Adipose tissue (tissue), 3 donors: ENCODE data around the gene FRAS1. TPM values are rescaled to one million over a fixed set of nuclear protein-coding genes. Genes with fewer than 3 reads are reported as not detected.

Experiments
- H3K27ac ChIP-seq: one replicate; pipeline ENCODE4 v1.5.1; 2013; ENCODE audit warnings: low read depth, low read length
- WGBS, 3 donors: extraction: QIAGEN DNeasy Blood & Tissue Kit; methylation state at CpG; one replicate each; pipeline ENCODE4 v1.1.7; 2013; 5-methylcytosine and 5-hydroxymethylcytosine counted together
- polyA plus RNA-seq, 3 donors: library from polyadenylated mRNA; stranded (reverse); fragments of 200-250 nt; gene quantifications; one replicate each; pipeline ENCODE4 v1.2.3, GENCODE V29; 2013
- donor health status: healthy with polysubstance abuse.
- donor health status: Bipolar disorder and iron deficiency.
- donor health status: healthy.

The FRAS1 gene
- polyA plus RNA-seq, 3 donors = 0.34 to 2.3 (median 0.48) TPM

DNA sequence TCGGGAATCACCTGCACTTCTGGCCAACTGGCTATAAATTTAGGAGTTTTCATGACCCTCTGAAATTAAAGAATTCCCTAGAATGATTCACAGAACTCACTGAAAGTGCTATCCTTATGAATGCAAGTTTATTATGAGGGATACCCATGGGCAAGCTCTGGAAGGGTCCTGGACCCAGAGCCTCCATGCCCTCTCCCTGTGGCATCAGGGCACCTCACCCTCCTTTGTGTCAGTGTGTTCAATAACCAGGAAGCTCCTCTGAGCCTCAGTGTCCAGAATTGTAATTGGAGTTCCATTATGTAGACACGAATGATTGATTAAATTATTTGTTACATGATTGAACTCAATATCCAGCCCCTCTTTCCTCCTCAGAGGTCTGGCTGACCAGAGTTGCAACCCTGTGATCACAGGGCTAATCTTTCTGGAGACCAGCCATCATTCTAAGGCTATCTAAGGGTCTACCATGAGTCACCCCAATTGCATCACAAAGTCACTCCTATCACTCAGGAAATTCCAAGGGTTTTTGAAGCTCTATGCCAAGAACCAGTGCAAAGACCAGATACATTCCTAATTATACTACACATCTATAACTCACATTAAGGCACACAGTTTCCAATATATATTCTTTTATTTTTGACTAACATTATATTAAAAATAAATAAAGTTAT is 503.3 kb downstream of the FRAS1 start:
- no peak overlapping the region for H3K27ac ChIP-seq
- WGBS, 3 donors = 67 to 94% (median 77%) methylated on average over 2 of the region's 2 CpGs

DNA sequence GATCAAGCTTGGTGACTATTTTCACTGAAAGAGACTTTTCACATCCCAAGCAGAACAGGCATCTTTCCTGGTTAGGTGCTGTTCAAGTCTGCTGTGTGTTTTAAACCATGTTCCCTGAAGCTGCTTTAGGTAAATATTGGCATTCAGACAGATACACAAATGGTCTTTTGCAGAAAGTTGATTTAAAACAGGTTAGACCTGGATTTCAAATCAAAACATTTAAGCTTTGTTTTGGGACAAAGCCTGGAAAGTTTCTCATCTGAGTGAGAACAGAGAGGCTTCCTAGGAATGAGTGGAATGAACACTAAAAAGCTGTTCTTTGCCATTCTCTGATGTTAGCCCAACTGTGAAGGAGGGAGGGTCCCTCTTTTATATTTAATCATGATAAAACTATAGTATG is 504.6 kb downstream of the FRAS1 start:
- no peak overlapping the region for H3K27ac ChIP-seq

DNA sequence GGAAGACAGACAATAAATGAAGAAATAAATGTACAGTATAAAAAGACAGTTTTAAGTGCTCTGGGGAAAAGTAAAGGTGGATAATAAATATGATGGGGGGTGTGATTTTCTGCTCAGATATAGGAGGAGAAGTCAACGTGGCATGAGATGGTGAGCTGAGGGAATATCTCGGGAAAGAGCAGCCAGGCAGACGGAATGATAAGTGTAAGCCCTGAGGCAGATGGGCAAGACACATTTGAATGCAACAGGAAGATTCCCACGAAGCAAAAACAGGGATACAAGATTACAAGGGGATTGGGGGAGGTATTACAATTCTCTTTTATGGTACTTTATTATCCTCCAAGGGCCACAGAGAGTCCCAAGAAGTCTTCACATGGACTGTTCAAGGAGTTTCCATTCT is 505.6 kb downstream of the FRAS1 start:
- no peak overlapping the region for H3K27ac ChIP-seq
- 67 to 80% (median 74%) methylated on average over 4 of the region's 4 CpGs for WGBS, 3 donors

DNA sequence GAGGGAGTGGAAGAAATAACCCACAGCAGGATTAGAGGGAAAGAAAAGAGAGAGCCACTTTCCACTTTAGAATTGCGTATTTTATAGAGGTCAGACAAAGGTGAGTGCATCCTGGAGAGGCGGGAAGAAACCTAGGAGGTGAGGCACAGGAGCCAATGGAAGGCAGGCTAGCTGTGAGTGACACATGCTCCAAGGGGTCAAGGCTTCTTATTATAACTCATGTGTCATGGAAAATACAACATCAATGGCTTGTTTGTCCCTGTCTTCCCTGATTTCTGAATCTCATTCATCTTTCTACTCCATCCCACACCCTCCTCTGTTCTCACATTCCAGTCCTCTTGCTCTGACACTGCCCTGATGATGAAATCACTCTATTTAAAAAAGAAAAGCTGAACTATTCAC is 508.8 kb downstream of the FRAS1 start:
- 84 to 100% (median 88%) methylated on average over 2 of the region's 2 CpGs for WGBS, 3 donors

DNA sequence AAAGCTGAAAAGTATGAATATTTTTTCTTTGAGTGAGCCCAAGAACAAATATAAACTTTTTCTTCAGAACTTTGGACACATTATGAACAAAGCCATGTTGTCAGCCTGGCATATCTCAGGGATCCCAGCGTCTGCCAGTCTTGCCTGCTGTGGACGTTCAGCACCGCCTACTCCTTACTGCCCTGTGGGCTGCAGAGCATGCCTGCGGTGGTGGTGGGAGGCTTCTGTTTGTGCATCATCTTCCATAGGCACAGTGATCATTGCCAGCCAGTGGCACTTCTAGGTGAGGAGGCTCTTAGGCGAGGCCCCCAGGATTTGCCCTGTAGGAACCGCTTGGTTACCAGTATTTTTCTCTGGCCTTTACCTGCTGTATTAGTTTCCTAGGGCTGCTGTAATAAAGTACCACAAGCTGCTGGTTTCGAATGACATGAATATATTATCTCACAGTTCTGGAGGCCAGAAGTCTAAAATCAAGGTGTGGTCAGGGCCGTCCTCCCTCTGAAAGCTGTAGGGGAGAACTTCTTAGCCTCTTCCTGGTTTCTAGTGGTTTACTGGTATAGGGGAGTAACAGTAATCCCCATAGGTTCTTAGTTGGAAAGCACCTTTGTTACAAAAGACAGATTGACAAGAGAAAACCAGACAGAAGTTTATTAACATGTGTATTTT is 509.8 kb downstream of the FRAS1 start:
- 83 to 89% (median 85%) methylated on average over 8 of the region's 8 CpGs for WGBS, 3 donors
- H3K27ac ChIP-seq = no peak overlapping the region

More for the DNA sequence above, 508.8 kb downstream of the FRAS1 start:
- H3K27ac ChIP-seq = no peak overlapping the region

DNA sequence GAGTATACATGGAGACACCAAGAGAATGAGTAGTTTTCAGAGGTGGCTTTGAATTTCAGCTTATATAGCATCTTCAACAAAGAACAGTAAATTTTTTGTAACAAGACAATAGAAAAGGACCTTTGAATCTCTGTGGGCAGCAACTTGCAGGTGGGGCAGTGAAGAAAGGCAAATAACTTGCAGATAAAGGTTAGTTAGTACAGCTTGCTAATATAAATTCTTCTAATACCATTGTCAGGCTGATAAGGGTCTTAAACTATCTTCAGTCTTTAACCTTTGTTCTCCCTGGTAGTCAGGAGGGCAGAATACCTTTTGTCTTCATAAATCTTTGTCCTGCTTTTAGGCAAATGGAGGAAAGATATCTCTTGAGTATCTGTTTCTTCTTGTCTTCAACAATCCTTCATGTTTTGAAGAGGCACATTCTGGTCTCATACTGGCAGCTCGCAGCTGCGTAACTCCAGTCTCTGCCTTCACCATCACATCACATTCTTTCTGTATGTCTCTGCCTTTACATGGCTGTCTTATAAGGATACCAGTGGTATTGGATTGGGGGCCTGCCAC is 510.5 kb downstream of the FRAS1 start:
- 92 to 100% (median 94%) methylated on average over 2 of the region's 2 CpGs for WGBS, 3 donors

DNA sequence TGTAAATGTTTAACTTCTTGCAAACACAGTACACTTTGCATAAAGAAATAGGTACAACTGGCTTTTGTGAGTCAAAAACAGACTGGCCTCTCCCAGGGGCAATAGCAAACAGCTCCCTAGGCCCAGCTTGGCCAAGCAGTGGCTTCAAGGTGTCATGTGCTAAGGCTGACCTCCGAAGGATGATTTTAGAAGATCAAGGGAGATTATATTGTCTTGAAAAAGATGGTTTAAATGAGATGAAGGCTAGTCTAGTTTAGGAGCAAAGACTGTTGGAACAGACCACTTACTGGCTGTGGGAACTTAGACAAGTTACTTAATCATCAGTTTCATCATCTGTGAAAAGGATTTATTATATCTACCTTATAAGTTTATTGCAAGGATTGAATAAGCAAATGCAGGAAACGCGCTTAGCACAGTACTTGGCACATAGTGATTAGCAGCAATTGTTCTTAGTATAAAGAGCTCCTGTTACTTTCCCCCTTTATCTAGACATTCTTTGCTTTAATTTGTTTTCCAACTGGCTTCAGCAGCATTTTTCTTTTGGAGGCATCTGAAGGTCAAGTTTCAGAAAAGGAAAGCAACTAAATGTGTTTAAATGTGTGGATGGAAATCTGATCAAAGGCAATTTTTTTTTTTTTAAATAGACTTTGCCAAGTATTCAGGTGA is 511.6 kb downstream of the FRAS1 start:
- 36 to 65% (median 63%) methylated on average over 3 of the region's 3 CpGs for WGBS, 3 donors
- H3K27ac ChIP-seq = no peak overlapping the region

More for the DNA sequence above, 510.5 kb downstream of the FRAS1 start:
- H3K27ac ChIP-seq = no peak overlapping the region

DNA sequence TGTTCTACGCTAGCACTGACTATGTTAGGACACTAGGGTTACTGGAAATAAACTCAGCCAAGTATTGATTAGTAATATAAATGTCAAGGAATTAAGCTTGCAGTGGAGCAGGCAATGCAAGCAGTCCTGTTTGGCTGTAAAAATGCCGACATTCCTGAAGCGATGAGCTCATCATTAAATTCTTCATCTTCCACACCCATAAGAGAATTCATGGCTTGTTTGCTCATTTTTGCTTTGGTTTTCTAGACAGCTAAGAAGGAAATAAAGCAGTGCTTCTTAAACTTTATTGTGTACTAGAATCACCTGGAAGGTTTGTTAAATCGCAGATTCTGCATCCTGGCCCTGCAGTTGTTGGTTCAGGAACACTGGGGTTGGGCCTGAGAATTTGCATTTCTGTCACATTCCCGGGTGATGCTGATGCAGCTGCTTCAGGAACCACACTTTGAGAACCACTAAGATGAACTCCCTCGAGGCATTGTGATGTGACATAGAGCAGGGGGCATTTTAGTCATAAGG is 512.2 kb downstream of the FRAS1 start:
- WGBS, 3 donors = 38 to 57% (median 45%) methylated on average over 6 of the region's 6 CpGs
- H3K27ac ChIP-seq = no peak overlapping the region

DNA sequence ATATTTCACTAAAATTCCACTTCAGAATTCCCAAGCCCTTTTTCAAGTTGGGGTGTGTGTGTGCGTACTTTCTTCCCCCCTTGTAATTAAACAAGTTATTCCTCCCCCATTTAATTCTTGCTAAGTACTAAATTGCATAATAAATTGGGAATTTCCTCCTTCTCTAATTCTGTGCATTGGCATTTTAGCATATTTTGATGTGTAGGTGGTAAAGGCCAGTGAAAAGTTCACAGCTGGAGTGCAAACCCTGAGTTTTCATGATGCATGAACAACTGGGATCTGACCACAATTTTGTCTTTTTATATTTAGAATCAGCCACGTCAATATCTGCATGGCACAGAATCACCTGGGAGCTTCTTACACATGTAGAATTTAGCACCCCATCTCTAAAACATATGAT is 513.0 kb downstream of the FRAS1 start:
- 83 to 88% (median 85%) methylated on average over 2 of the region's 2 CpGs for WGBS, 3 donors
- no peak overlapping the region for H3K27ac ChIP-seq

DNA sequence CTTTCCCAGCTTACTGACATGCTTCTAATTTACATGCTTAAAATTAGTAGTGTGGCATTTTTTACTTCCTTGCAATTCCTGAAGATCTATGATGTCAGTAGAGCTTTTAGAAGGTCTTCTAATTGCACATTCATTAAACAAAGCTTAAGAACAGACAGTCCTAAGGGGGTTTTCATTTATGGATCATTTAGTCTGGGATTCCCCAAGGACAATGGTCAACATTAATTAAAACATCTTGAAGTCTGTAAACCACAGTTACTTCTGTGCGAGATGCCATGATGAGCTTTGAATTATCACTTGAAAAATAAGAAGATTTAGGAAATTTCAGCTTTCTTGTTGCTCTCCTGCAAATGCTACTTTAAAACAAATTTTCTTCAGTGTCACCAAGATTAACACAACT is 514.7 kb downstream of the FRAS1 start:
- WGBS, 3 donors = 91 to 97% (median 92%) methylated on average over 1 of the region's 1 CpG
- no peak overlapping the region for H3K27ac ChIP-seq

DNA sequence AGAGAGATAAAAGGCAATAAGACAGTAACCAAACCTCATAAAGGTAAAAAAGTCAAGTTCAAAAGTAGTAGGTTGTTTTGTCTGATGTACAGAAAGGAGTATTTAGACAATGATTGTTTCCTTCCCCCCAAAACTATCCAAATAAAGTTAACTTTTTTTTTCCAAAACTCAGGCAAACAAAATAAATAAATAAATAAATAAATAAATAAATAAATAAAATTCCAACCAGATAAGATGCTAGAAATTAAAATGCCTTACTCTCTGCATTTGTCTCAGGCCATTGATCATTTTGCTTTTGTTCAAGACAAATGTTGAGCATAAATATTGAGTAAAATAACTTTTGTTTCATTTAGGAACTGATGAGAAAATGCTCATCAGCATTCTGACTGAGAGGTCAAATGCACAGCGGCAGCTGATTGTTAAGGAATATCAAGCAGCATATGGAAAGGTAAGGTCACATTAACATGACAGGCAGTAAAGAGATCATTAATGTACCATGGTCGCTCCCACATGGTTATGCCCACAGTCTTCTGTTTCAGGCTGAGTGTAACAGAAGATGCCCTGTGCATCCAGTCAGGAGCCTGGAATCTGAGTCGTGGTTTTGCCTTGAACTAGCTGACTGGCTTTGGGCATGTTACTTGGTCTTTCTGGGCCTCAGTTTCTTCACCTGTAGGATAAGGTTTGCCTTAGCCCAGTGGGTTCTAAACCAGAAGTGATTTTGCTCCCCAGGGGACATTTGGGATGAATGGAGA is 521.7 kb downstream of the FRAS1 start:
- WGBS, 3 donors = 94 to 96% (median 95%) methylated on average over 3 of the region's 3 CpGs
- no peak overlapping the region for H3K27ac ChIP-seq

DNA sequence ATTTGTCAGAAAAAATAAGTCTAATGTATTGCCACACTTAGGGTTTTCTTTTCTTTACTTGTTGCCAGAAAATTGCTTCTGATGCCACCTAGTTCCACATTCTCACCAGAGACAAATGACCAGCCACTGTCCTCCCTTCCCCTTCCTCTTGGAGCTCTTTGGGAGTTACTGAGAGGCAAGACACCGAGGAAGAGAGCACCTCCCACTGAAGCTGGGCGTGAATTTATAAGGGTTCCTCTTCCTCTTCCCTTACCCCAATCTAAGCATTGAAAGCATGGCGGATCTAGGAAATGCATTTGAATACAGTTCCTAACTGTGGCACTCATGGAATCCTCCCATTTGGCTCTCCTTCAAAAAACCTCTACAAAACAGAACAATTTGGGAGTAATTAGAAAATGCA is 524.5 kb downstream of the FRAS1 start:
- H3K27ac ChIP-seq = no peak overlapping the region
- WGBS, 3 donors = 55 to 78% (median 59%) methylated on average over 3 of the region's 3 CpGs

DNA sequence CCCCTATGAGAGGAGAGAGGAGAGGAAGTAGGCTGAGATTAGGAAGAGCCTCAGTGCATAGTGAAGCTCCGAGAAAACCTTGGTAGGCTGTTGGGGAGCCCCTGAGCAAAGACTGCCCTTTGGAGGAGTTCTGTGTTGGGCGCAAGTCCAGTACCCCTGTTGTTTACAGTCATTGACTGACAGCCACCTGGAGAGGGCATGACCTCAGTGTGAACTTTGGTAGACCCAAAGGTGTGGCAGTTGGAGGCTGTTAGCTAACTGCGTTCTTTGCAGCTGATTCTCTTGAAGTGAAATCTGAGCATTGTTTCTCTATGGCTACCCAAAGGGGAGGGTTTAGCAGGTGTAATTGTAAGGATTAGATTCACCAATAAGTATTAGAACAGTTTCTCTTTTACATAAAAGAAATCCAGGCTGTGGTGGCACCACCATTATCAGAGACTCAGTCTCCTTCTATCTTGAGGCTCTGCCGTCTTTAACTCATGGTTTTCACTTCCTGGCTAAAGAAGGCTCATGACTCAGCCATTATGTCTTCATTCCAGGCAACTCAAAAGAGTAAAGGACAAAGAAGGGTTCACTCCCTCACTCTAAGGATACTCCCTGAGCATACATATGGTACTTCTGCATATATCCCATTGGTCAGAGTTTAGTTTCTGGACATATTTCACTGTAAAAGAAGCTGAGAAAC is 527.9 kb downstream of the FRAS1 start:
- 83 to 88% (median 85%) methylated on average over 4 of the region's 4 CpGs for WGBS, 3 donors
- H3K27ac ChIP-seq = no peak overlapping the region

DNA sequence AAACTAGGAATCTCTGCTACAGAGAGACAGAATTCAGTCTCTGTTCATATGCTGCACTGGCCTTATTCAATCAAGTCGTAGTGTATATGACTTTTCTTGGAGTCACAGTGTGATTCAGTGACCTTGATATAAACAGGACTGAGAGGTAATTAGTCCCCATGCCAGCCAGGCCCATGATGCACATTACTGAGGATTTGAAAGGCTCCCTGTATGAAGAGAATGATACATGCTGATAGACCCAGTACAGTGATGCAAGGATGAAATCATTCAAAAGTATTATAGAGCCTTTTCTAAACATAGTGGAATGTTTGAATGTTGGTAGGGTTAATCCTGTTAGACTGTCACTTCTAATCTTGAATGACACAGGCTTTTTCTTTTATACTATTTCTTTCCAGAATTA is 528.5 kb downstream of the FRAS1 start:
- WGBS, 3 donors = 0 to 55% (median 24%) methylated on average over 1 of the region's 1 CpG
- H3K27ac ChIP-seq = no peak overlapping the region

DNA sequence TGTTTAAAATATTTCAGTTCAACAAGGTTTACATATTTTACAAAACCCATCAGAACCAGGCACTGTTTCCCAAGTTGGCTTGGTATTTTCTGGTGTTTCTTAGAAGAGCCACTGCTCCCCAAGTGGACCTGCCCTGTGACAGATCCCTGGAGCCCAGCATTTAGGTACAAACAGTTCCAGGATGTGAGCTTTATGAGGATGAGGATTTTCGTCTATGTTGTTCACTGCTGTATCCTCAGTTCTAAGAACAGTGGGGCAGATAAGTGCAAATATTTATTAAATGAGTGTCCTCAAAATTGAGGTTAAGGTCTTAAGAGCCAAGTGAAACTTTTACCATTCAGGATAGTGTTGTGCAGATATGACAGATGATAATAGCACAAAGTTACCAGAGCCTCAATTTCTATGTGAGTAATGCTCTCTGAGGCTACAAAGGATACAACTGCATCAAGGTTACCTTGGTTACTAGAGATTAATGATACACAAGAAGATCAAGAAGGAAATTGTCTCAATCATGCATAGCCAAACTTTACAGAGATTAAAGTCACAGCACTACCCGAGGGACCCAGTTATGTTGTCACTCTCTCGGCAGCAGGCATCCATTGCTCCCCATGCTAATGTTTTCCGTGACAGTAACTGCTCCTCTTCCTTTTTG is 531.9 kb downstream of the FRAS1 start:
- no peak overlapping the region for H3K27ac ChIP-seq
- 61 to 69% (median 63%) methylated on average over 4 of the region's 4 CpGs for WGBS, 3 donors

DNA sequence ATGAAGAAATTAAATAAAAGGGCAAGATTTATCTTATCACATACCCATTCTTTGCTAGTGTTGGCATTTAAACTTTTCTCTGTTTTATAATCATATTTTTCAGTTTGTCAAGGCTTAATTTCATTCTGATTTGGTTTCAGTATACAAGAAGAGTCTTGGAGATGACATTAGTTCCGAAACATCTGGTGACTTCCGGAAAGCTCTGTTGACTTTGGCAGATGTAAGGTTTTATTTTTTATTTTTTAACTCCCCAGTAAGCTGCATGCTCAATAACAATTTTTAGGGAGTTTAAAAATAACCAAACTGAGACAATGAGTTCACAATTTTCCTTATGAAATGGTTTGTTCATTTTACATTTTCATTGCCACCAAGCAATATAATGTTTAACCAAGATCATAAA is 534.3 kb downstream of the FRAS1 start:
- 39 to 60% (median 53%) methylated on average over 2 of the region's 2 CpGs for WGBS, 3 donors
- H3K27ac ChIP-seq = no peak overlapping the region

DNA sequence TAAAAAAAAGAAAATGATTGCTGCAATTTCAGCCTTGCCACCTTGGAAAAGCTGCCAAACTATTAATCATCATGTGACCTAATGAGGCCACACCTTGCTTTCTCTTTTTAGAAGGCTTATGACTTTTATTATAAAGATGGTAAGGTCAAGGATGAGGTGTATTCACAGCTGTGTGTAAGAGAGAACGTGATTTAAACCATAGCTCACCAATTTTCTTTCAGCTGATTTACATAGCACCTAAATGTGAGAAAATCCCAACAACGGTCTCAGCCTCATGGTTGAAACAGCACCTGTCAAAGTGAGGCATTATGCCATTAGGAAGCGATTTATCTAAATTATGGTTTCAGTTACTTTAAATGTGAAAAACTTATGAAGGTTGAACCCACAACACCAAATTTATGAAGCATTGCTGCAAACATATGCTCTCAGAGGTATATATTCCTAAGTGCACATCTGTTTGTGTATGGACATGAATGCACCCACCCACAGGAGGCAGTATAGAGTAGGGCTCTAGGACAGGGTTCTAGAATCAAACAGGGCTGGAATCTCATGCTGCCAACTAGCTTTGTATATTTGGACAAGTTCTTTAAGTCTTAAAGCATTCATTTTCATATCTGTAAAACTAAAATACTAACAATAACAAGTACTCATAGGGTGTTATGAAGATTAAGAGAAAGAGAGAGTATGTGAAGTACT is 535.1 kb downstream of the FRAS1 start:
- no peak overlapping the region for H3K27ac ChIP-seq
- 54 to 85% (median 84%) methylated on average over 3 of the region's 3 CpGs for WGBS, 3 donors
